Mesenteric fat pad (tissue), 1 donor: ENCODE results near the gene GPR180. TPM values are rescaled to one million over a fixed set of nuclear protein-coding genes. Genes with fewer than 3 reads are reported as not detected.
A peak's percentile ranks its signal among the peaks of the same experiment; 100 is the strongest.
"Not testable (repeated sequence)": the region's sequence is repeated elsewhere in the genome, so short reads cannot be mapped to it uniquely, and the experiment has no call there.

ENCODE experiments used
- DNase-seq: peaks from one replicate; pipeline ENCODE4 v3.0.0-alpha.2; 2020; ENCODE audit warnings: low spot score
- total RNA-seq: library from RNA; stranded (reverse); fragmentation: NEBNext Ultra II Directional; extraction: Animal tissue kit (Norgen Biotek cat#: 25700); gene quantifications from one replicate; pipeline ENCODE4 v1.2.1, GENCODE V29; 2021
- donor health status: DM: yes; HTN: yes; CAD: no.

Gene GPR180
- total RNA-seq, 1 donor from 2014 or later: 15.7 TPM

- peak; percentile 96 for DNase-seq
Observed at GRCh38 chr13:94595950-94596574, 5.6 kb upstream of the GPR180 start, which contains the start of gene TGDS. TGDS (minus strand) TSS chr13:94596152; CDS start chr13:94596136, 16 bp downstream.

GRCh38 chr13:94596575-94596971, 5.1 kb upstream of the GPR180 start:
- DNase-seq: no peak

GRCh38 chr13:94598281-94598680, 3.4 kb upstream of the GPR180 start:
- DNase-seq: no peak

GRCh38 chr13:94599877-94600276, 1.8 kb upstream of the GPR180 start:
- DNase-seq: no peak

- no peak for DNase-seq
Observed at GRCh38 chr13:94602467-94602866, 810 bp downstream of the GPR180 start.

- no peak for DNase-seq
Observed at GRCh38 chr13:94607056-94607455, 5.4 kb downstream of the GPR180 start.

- no peak for DNase-seq
Observed at GRCh38 chr13:94607939-94608338, 6.3 kb downstream of the GPR180 start.

- DNase-seq: no peak
Observed at GRCh38 chr13:94608586-94608985, 6.9 kb downstream of the GPR180 start.

- no peak for DNase-seq
Observed at GRCh38 chr13:94609196-94609595, 7.5 kb downstream of the GPR180 start.

- DNase-seq: no peak
Observed at GRCh38 chr13:94610475-94610874, 8.8 kb downstream of the GPR180 start.

- DNase-seq: no peak
Observed at GRCh38 chr13:94612050-94612449, 10.4 kb downstream of the GPR180 start.

GRCh38 chr13:94613051-94613450, 11.4 kb downstream of the GPR180 start:
- DNase-seq: no peak

- DNase-seq: no peak
Observed at GRCh38 chr13:94617389-94618000, 15.8 kb downstream of the GPR180 start.

GRCh38 chr13:94620286-94620896, 18.7 kb downstream of the GPR180 start:
- no peak for DNase-seq

GRCh38 chr13:94622344-94622743, 20.7 kb downstream of the GPR180 start:
- DNase-seq: no peak

- DNase-seq: no peak
Observed at GRCh38 chr13:94623316-94623715, 21.7 kb downstream of the GPR180 start.

GRCh38 chr13:94630858-94631257, 29.2 kb downstream of the GPR180 start:
- no peak for DNase-seq

- no peak for DNase-seq
Observed at GRCh38 chr13:94632226-94632980, 30.7 kb downstream of the GPR180 start.

GRCh38 chr13:94636096-94636495, 34.4 kb downstream of the GPR180 start:
- DNase-seq: not testable (repeated sequence)

- DNase-seq: no peak
Observed at GRCh38 chr13:94636942-94637578, 35.4 kb downstream of the GPR180 start.

- not testable (repeated sequence) for DNase-seq
Observed at GRCh38 chr13:94637677-94638076, 36.0 kb downstream of the GPR180 start.
